Sigmoid colon (tissue), 7 donors: ENCODE results near the gene PLVAP. TPM values are rescaled to one million over a fixed set of nuclear protein-coding genes. Genes with fewer than 3 reads are reported as not detected.

Experiments
- DNase-seq: peaks from one replicate; pipeline ENCODE4 v3.0.0-alpha.2; 2019
- H3K27ac ChIP-seq, 4 donors: fragments of 200-600 bp; sonication (generic); one replicate each; pipeline ENCODE4 v1.5.1; 2016 to 2019; ENCODE audit warnings: mild to moderate bottlenecking in 1 of 4
- H3K27me3 ChIP-seq, 3 donors: fragments of 200-600 bp; sonication (generic); one replicate each; pipeline ENCODE4 v1.5.1; 2019; ENCODE audit warnings: mild to moderate bottlenecking in 1 of 3
- H3K36me3 ChIP-seq, 4 donors: fragments of 200-600 bp; sonication (generic); one replicate each; pipeline ENCODE4 v1.5.1; 2016 to 2019
- H3K4me1 ChIP-seq, 4 donors: fragments of 200-600 bp; sonication (generic); one replicate each; pipeline ENCODE4 v1.5.1; 2017 to 2019
- H3K4me3 ChIP-seq, 4 donors: fragments of 200-600 bp; sonication (generic); one replicate each; pipeline ENCODE4 v1.5.1; 2017 to 2019; ENCODE audit warnings: mild to moderate bottlenecking in 2 of 4, moderate library complexity in 1 of 4
- H3K9me3 ChIP-seq, 4 donors: fragments of 200-600 bp in 3 of 4; sonication (generic) in 3 of 4; one replicate each; pipeline versions ENCODE4 v1.5.1 to v1.6.1; 2013 to 2019
- EP300 ChIP-seq, 4 donors: sonication (generic); formaldehyde crosslinking; IDR thresholded peaks; one replicate each; pipeline ENCODE4 v1.6.1; 2017; ENCODE audit warnings: antibody characterized with exemption in 4 of 4
- POLR2A ChIP-seq, 2 donors: fragments of 450-650 bp; IDR thresholded peaks; one replicate each; pipeline ENCODE4 v1.6.1; 2016; ENCODE audit warnings: antibody characterized with exemption in 2 of 2, mild to moderate bottlenecking in 2 of 2, moderate library complexity in 2 of 2
- POLR2AphosphoS5 ChIP-seq, 4 donors: sonication (generic); formaldehyde crosslinking; IDR thresholded peaks; one replicate each; pipeline ENCODE4 v1.6.1; 2017; ENCODE audit warnings: antibody characterized with exemption in 4 of 4
- WGBS, 2 donors: extraction: QIAGEN DNeasy Blood & Tissue Kit; methylation state at CpG; one replicate each; pipeline ENCODE4 v1.1.7; 2013; 5-methylcytosine and 5-hydroxymethylcytosine counted together
- intact Hi-C: fragments of 100-400 bp; cut with DNase I; formaldehyde crosslinking; loops from one replicate; pipeline ENCODE4 v1.15.1; 2023
- polyA plus RNA-seq, 3 donors: library from polyadenylated mRNA; stranded (reverse); fragments of 200-250 nt; gene quantifications; one replicate each; pipeline ENCODE4 v1.2.3, GENCODE V29; 2013
- total RNA-seq, 4 donors: library from RNA; depleted of rRNA; stranded (reverse); fragments of >200 nt; gene quantifications; one replicate each; pipeline ENCODE4 v1.1.0, GENCODE V29; 2016
- TF ChIP-seq, protein P1 (sequence below), 4 experiments: fragments of 450-650 bp in 3 of 4; fragments of 200-600 bp in 1 of 4; IDR thresholded peaks; one replicate each; pipeline ENCODE4 v1.5.1; 2016 to 2019; ENCODE audit warnings: antibody characterized with exemption in 4 of 4, mild to moderate bottlenecking in 3 of 4, moderate library complexity in 2 of 4
- donor health status: healthy with polysubstance abuse.
- donor health status: Bipolar disorder and iron deficiency.
- donor health status: healthy.

Gene PLVAP
- total and polyA plus RNA-seq, 7 donors: 3.0 to 54.7 (median 19.6) TPM

DNA sequence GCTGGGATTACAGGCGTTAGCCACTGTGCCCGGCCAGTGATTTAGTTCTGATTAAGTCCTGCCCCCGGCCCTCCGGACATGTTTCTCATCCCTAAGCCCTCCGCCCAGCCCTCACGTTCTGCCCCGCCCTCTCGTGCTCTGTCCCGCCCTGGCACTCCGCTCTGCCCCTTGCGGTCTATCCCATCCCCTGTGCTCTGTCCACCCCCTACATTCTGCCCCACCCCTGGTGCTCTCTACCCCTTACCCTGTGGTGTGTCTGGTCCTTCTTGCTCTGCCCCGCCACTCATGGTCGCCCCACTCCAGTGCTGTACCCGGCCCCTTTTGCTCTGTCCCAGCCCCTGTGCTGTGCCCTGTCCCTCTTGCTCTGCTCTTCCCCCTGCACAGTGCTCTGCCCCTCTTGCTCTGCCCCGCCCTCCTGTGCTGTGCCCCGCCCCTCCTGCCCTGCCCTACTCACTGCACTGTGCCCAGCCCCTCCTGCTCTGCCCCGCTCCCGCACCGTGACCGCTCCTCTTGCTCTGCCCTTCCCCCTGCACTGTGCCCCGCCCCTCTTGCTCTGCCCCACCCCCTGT lies 36.8 kb downstream of the PLVAP start:
- 25 to 74% methylated on average over 21 of the region's 21 CpGs for WGBS, 2 donors
- H3K36me3 ChIP-seq: peaks cover 0 to 17% (median 0%) of the 10 kb centered on the region in 4 donors
- H3K4me1 ChIP-seq: peaks cover 0 to 28% (median 21%) of the 10 kb centered on the region in 4 donors
- no peak overlapping the region for H3K27ac ChIP-seq
- no peak for DNase-seq
- H3K9me3 ChIP-seq: no peaks in the 10 kb centered on the region
- intact Hi-C loops: no loop called here
- no peak overlapping the region for H3K4me3 ChIP-seq
- H3K27me3 ChIP-seq: no peaks in the 10 kb centered on the region
- TF ChIP-seq, protein P1, sequence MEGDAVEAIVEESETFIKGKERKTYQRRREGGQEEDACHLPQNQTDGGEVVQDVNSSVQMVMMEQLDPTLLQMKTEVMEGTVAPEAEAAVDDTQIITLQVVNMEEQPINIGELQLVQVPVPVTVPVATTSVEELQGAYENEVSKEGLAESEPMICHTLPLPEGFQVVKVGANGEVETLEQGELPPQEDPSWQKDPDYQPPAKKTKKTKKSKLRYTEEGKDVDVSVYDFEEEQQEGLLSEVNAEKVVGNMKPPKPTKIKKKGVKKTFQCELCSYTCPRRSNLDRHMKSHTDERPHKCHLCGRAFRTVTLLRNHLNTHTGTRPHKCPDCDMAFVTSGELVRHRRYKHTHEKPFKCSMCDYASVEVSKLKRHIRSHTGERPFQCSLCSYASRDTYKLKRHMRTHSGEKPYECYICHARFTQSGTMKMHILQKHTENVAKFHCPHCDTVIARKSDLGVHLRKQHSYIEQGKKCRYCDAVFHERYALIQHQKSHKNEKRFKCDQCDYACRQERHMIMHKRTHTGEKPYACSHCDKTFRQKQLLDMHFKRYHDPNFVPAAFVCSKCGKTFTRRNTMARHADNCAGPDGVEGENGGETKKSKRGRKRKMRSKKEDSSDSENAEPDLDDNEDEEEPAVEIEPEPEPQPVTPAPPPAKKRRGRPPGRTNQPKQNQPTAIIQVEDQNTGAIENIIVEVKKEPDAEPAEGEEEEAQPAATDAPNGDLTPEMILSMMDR (IDR thresholded peaks at IDR 0.05): no peak

DNA sequence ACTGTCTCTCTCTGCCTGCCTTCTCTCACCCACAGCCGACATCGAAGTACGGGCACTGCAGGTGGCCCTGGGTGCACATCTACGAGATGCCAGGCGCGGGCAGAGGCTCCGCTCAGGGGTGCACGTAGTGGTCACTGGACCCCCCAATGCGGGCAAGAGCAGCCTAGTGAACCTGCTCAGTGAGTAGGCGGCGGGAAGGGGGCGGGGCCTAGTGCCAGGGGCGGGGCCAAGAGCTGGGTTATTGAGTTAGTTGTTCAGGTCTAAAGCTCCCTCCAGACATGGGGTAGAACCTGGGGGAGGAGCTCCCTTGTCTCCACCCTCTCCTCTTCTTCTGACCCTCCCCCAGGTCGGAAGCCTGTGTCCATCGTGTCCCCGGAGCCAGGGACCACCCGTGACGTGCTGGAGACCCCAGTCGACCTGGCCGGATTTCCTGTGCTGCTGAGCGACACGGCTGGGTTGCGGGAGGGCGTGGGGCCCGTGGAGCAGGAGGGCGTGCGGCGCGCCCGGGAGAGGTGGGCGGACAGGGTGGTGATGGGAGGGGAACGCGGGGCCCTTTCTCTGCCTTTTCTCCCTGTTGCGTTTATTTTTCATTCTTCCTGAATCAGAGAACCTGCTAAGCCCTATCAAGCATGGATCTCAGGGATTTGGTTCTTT lies 37.9 kb downstream of the PLVAP start:
- Histone ChIP-seq H3K4me1 (peaks cover 0 to 37% (median 28%) of the 10 kb centered on the region in 4 donors), H3K4me3 (no peak overlapping the region), H3K27me3 (no peaks in the 10 kb centered on the region), H3K36me3 (peaks cover 0 to 17% (median 0%) of the 10 kb centered on the region in 4 donors), H3K27ac (no peak overlapping the region), H3K9me3 (no peaks in the 10 kb centered on the region)
- TF ChIP-seq, protein P1 (IDR thresholded peaks at IDR 0.05): no peak
- TF ChIP-seq POLR2AphosphoS5 (IDR thresholded peaks at IDR 0.05) (no peak), EP300 (IDR thresholded peaks at IDR 0.05) (no peak), POLR2A (IDR thresholded peaks at IDR 0.05) (no peak)
- 89 to 93% methylated on average over 34 of the region's 34 CpGs for WGBS, 2 donors
- intact Hi-C loops: no loop called here
- DNase-seq: no peak

DNA sequence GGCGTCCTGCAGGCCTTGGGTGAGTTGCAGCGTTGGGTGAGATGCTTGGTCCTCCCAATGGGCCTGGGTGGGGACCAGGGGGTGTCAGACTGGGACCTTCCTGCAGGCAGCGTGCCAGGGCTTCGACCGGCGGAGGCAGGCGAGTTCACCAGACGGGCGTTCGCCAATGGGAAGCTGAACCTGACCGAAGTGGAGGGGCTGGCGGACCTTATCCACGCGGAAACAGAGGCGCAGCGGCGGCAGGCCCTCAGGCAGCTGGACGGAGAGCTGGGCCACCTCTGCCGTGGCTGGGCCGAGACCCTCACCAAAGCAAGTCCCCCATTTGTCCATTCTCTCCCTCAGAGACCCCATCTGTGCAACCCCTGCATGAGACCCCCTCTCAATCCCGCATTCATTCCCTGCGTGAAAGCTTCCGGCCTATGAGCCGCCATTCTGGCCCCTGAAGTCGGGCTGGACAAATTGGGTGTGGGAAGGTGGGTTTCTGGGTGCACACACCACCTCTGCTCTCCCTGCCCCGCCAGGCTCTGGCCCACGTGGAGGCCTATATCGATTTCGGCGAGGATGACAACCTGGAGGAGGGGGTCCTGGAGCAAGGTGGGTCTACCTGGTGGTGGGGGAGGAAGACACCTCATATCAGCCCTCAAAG lies 38.6 kb downstream of the PLVAP start:
- peaks cover 0 to 43% (median 35%) of the 10 kb centered on the region in 4 donors for H3K4me1 ChIP-seq

DNA sequence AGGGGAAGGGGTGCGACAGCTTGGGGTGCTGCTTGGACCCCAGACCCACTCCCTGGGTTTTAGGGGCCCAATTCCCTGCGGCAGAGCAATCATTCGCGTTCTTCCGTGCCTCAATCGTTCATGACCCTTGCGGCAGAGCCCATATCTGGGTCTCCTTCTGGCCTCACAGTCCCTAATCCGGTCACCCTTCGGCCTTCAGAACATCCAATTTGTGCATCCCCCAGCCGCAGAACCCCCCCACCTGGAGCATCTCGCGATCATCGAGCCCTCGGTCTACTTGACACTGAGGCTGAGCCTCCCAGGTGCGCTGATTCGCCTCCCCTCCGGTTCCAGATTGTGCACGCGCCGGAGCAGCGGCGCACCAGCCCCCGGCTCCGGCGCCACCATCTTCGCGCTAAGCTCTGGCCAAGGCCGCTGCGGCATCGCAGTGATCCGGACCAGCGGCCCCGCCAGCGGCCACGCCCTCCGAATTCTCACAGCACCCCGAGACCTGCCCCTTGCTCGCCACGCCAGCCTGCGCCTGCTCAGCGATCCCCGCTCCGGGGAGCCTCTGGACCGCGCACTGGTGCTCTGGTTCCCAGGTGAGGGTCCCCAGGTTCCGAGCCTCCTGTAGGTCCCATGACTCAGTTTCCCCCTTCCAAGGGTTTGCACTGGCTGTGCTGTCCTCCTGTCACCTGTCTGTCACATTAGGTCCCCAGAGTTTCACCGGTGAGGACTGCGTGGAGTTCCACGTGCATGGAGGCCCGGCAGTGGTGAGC lies 39.3 kb downstream of the PLVAP start:
- Histone ChIP-seq H3K4me1 (peaks cover 0 to 45% (median 38%) of the 10 kb centered on the region in 4 donors), H3K4me3 (peak overlapping the region; percentile 45 to 81 (median 66)), H3K9me3 (no peaks in the 10 kb centered on the region), H3K36me3 (peaks cover 0 to 17% (median 0%) of the 10 kb centered on the region in 4 donors), H3K27ac (peak overlapping the region; percentile 83 to 96 (median 90)), H3K27me3 (peaks cover 0 to 1% (median 0%) of the 10 kb centered on the region in 3 donors)
- intact Hi-C loops: loop anchor here (2.0 kb wide), 1 partner anchor 131 kb away; no protein-coding TSS in a partner anchor
- no peak for DNase-seq
- TF ChIP-seq POLR2A (IDR thresholded peaks at IDR 0.05) (no peak), EP300 (IDR thresholded peaks at IDR 0.05) (no peak), POLR2AphosphoS5 (IDR thresholded peaks at IDR 0.05) (no peak)
- TF ChIP-seq, protein P1 (IDR thresholded peaks at IDR 0.05): no peak
- 7 to 8% methylated on average over 50 of the region's 50 CpGs for WGBS, 2 donors

More for the DNA sequence above, 38.6 kb downstream of the PLVAP start:
- H3K27ac ChIP-seq: no peak overlapping the region
- H3K27me3 ChIP-seq: no peaks in the 10 kb centered on the region
- no peak for TF ChIP-seq EP300 (IDR thresholded peaks at IDR 0.05)
- no peak for TF ChIP-seq POLR2AphosphoS5 (IDR thresholded peaks at IDR 0.05)
- TF ChIP-seq, protein P1 (IDR thresholded peaks at IDR 0.05): no peak
- no peak for TF ChIP-seq POLR2A (IDR thresholded peaks at IDR 0.05)
- peaks cover 0 to 17% (median 0%) of the 10 kb centered on the region in 4 donors for H3K36me3 ChIP-seq
- H3K4me3 ChIP-seq: peak overlapping the region in 3 of 4 donors; percentile 58 to 81 (median 74)
- intact Hi-C loops: no loop called here
- no peaks in the 10 kb centered on the region for H3K9me3 ChIP-seq
- 95 to 96% methylated on average over 30 of the region's 30 CpGs for WGBS, 2 donors
- DNase-seq: no peak
